Measurements from ENCODE around the gene CDCA4.

- no peak for TF ChIP-seq GATA3 (IDR thresholded peaks at IDR 0.05; ENCODE audit: low read depth, low read length)
- no peak for TF ChIP-seq GATA2 (IDR thresholded peaks at IDR 0.05; ENCODE audit: low read depth, low read length)
These were observed 50.4 kb downstream of the CDCA4 start for GRCh38 chr14:104970231-104971068.

Measured in SH-SY5Y (cell line).